HEK293 (cell line): Measurements from ENCODE around the gene C16orf92.

Source experiments
- CTCF ChIA-PET: fragments of 350-600 bp; formaldehyde crosslinking; extraction: SDS; loops from one replicate; lab custom pipeline; 2021; ENCODE audit warnings: antibody characterized with exemption; lab: Yijun Ruan, JAX
- POLR2A ChIA-PET: fragments of 300-600 bp; formaldehyde crosslinking; extraction: SDS; loops from one replicate; lab custom pipeline; 2020; ENCODE audit warnings: antibody characterized with exemption, inconsistent platforms; lab: Yijun Ruan, JAX
- H3K27ac ChIP-seq: fragments of 200-500 bp; sonication (Bioruptor generic); 2 replicates; pipeline ENCODE4 v1.5.1; 2014; ENCODE audit warnings: low read depth, low read length, control low read depth, inconsistent platforms; ENCODE audit errors: extremely low read depth
- H3K36me3 ChIP-seq, 2 experiments: fragments of 200-500 bp in 1 of 2; sonication (Bioruptor generic) in 1 of 2; 1 replicate in 1 of 2; 2 replicates in 1 of 2; pipeline ENCODE4 v1.5.1; 2014 to 2017; ENCODE audit warnings: inconsistent platforms in 2 of 2, low read length in 2 of 2; ENCODE audit not compliant: control insufficient read depth in 2 of 2, insufficient read depth in 1 of 2
- H3K4me1 ChIP-seq: fragments of 200-500 bp; sonication (Bioruptor generic); 2 replicates; pipeline ENCODE4 v1.5.1; 2014; ENCODE audit warnings: mild to moderate bottlenecking, low read length, inconsistent platforms; ENCODE audit not compliant: control insufficient read depth, insufficient read depth
- H3K4me3 ChIP-seq: 2 replicates; pipeline ENCODE4 v1.5.1; 2011; ENCODE audit warnings: low read depth, mild to moderate bottlenecking, control low read depth, low read length, moderate library complexity
- H3K9me3 ChIP-seq: fragments of 200-500 bp; sonication (Bioruptor generic); 2 replicates; pipeline ENCODE4 v1.5.1; 2014; ENCODE audit warnings: low read depth, low read length, inconsistent platforms; ENCODE audit not compliant: control insufficient read depth, insufficient read depth
- EGR2 ChIP-seq: fragments of 450-650 bp; formaldehyde crosslinking; IDR thresholded peaks from 2 replicates; pipeline ENCODE4 v1.5.1; 2016; ENCODE audit warnings: low read depth, missing biosample characterization, missing genetic modification characterization
- KLF1 ChIP-seq: fragments of 450-650 bp; formaldehyde crosslinking; IDR thresholded peaks from 2 replicates; pipeline ENCODE4 v1.5.1; 2016; ENCODE audit warnings: missing biosample characterization, missing genetic modification characterization
- KLF7 ChIP-seq: fragments of 450-650 bp; formaldehyde crosslinking; IDR thresholded peaks from 2 replicates; pipeline ENCODE4 v1.5.1; 2016; ENCODE audit warnings: missing biosample characterization, missing genetic modification characterization, borderline replicate concordance
- OSR2 ChIP-seq: fragments of 450-650 bp; formaldehyde crosslinking; IDR thresholded peaks from 2 replicates; pipeline ENCODE4 v1.5.1; 2016; ENCODE audit warnings: missing biosample characterization, missing genetic modification characterization
- WT1 ChIP-seq: fragments of 450-650 bp; formaldehyde crosslinking; IDR thresholded peaks from 2 replicates; pipeline ENCODE4 v1.5.1; 2016; ENCODE audit warnings: missing biosample characterization, missing genetic modification characterization
- ZNF132 ChIP-seq: fragments of 450-650 bp; formaldehyde crosslinking; IDR thresholded peaks from 2 replicates; pipeline ENCODE4 v1.5.1; 2017; ENCODE audit warnings: missing biosample characterization, missing genetic modification characterization, borderline replicate concordance
- ZNF214 ChIP-seq: fragments of 450-650 bp; formaldehyde crosslinking; IDR thresholded peaks from 2 replicates; pipeline ENCODE4 v1.5.1; 2017; ENCODE audit warnings: missing biosample characterization, mild to moderate bottlenecking, missing genetic modification characterization, borderline replicate concordance
- ZNF366 ChIP-seq: fragments of 450-650 bp; formaldehyde crosslinking; conservative IDR thresholded peaks from 2 replicates; pipeline ENCODE4 v1.5.1; 2016; ENCODE audit warnings: missing biosample characterization, missing genetic modification characterization
- ZNF558 ChIP-seq: fragments of 450-650 bp; formaldehyde crosslinking; IDR thresholded peaks from 2 replicates; pipeline ENCODE4 v1.5.1; 2016; ENCODE audit warnings: missing biosample characterization, missing genetic modification characterization
- ZNF560 ChIP-seq: fragments of 450-650 bp; formaldehyde crosslinking; IDR thresholded peaks from 2 replicates; pipeline ENCODE4 v1.5.1; 2017; ENCODE audit warnings: missing biosample characterization, missing genetic modification characterization, borderline replicate concordance
- ZNF610 ChIP-seq: fragments of 450-650 bp; formaldehyde crosslinking; IDR thresholded peaks from 2 replicates; pipeline ENCODE4 v1.5.1; 2016; ENCODE audit warnings: missing biosample characterization, missing genetic modification characterization, borderline replicate concordance
- TF ChIP-seq, protein P1 (sequence below): fragments of 450-650 bp; formaldehyde crosslinking; IDR thresholded peaks from 2 replicates; pipeline ENCODE4 v1.5.1; 2016; ENCODE audit warnings: missing biosample characterization, missing genetic modification characterization
- TF ChIP-seq, protein P2 (sequence below): fragments of 450-650 bp; formaldehyde crosslinking; IDR thresholded peaks from 2 replicates; pipeline ENCODE4 v1.5.1; 2016; ENCODE audit warnings: missing biosample characterization, missing genetic modification characterization
- TF ChIP-seq, protein P3 (sequence below): fragments of 450-650 bp; formaldehyde crosslinking; IDR thresholded peaks from 2 replicates; pipeline ENCODE4 v1.5.1; 2016; ENCODE audit warnings: missing biosample characterization, missing genetic modification characterization
- TF ChIP-seq, protein P4 (sequence below): fragments of 450-650 bp; formaldehyde crosslinking; IDR thresholded peaks from 2 replicates; pipeline ENCODE4 v1.5.1; 2016; ENCODE audit warnings: missing biosample characterization, missing genetic modification characterization

C16orf92 gene

DNA sequence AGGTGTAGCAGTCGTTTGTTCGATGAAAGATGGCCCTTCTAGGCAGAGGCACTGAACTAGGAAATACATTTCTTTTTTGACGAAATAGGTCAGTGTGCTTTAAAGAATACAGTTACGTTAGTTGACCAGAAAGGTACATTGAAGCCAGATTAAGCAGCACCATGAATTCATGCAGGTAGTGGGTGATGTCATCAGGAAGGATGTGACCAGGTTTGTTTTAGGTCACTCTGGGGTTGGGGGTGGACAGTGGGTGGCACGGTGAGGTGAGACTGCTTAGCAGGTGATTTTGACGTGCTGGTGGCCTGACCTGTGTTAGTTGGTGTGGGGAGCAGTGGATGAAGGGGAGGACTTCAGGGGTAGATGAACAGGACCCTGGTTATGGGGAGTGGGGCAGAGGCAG lies 23.4 kb upstream of the C16orf92 start (continued):
- TF ChIP-seq, protein P1, sequence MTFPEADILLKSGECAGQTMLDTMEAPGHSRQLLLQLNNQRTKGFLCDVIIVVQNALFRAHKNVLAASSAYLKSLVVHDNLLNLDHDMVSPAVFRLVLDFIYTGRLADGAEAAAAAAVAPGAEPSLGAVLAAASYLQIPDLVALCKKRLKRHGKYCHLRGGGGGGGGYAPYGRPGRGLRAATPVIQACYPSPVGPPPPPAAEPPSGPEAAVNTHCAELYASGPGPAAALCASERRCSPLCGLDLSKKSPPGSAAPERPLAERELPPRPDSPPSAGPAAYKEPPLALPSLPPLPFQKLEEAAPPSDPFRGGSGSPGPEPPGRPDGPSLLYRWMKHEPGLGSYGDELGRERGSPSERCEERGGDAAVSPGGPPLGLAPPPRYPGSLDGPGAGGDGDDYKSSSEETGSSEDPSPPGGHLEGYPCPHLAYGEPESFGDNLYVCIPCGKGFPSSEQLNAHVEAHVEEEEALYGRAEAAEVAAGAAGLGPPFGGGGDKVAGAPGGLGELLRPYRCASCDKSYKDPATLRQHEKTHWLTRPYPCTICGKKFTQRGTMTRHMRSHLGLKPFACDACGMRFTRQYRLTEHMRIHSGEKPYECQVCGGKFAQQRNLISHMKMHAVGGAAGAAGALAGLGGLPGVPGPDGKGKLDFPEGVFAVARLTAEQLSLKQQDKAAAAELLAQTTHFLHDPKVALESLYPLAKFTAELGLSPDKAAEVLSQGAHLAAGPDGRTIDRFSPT (tag by site-specific recombination), result no peak
- TF ChIP-seq OSR2 (tag by site-specific recombination), result no peak

DNA sequence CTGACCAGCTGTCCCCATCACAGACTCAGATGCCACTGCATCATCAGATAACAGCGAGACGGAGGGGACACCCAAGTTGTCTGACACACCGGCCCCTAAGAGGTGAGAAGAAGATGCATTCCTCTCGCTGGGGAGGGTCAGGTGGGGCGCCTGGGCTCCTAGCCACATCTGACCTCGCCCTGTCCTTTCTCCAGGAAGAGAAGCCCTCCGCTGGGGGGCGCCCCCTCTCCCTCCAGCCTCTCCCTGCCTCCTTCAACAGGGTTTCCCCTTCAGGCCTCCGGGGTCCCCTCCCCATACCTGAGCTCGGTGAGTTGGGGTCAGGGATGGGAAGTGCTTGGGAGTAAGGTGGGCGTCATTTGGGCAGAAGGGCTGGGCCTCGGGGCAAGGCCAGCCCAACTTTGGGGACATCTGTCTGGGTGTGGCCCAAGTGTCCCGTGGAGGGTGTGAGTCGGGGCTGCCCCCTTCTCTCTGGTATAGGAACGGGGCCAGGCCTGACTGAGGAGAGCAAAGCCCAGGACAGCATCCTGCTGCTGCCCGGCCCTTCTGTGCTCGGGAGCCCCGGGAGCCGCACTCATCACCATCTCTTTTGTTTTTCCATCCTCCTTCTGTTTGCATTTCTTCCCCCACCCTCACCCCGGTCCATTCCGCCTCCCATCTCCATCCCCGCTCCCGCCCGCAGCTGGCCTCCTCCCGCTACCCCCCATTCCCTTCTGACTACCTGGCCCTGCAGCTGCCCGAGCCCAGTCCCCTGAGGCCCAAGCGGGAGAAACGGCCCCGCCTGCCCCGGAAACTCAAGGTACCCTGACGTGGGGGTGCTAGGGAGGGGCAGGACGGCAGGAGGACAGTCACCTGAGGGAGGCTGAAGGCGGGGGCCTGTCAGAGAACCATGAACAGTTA lies 22.0 kb upstream of the C16orf92 start:
- ChIA-PET POLR2A (interaction anchor here (1.6 kb wide), 1 partner anchor 10 kb away, joined by 3 read pairs; no protein-coding TSS in a partner anchor), CTCF (interaction anchor here (0.6 kb wide), 2 partner anchors 85 to 1677 kb away, joined by 3 read pairs; no protein-coding TSS in a partner anchor)
- Histone ChIP-seq H3K36me3 (peaks cover 8 to 85% of the 10 kb centered on the region in 2 experiments; a peak in 2 of 3 replicates), H3K4me1 (no peaks in the 10 kb centered on the region), H3K27ac (no peak overlapping the region), H3K9me3 (no peaks in the 10 kb centered on the region), H3K4me3 (no peak overlapping the region)
- TF ChIP-seq, protein P2, sequence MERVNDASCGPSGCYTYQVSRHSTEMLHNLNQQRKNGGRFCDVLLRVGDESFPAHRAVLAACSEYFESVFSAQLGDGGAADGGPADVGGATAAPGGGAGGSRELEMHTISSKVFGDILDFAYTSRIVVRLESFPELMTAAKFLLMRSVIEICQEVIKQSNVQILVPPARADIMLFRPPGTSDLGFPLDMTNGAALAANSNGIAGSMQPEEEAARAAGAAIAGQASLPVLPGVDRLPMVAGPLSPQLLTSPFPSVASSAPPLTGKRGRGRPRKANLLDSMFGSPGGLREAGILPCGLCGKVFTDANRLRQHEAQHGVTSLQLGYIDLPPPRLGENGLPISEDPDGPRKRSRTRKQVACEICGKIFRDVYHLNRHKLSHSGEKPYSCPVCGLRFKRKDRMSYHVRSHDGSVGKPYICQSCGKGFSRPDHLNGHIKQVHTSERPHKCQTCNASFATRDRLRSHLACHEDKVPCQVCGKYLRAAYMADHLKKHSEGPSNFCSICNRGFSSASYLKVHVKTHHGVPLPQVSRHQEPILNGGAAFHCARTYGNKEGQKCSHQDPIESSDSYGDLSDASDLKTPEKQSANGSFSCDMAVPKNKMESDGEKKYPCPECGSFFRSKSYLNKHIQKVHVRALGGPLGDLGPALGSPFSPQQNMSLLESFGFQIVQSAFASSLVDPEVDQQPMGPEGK, result 0 out of 2 replicates have a peak, but pooled peaks have one; percentile 8
- TF ChIP-seq EGR2 (tag by site-specific recombination), result peak; percentile 48
- peak; percentile 59 for TF ChIP-seq KLF1 (tag by site-specific recombination)
- TF ChIP-seq ZNF214 (tag by site-specific recombination), result no peak

DNA sequence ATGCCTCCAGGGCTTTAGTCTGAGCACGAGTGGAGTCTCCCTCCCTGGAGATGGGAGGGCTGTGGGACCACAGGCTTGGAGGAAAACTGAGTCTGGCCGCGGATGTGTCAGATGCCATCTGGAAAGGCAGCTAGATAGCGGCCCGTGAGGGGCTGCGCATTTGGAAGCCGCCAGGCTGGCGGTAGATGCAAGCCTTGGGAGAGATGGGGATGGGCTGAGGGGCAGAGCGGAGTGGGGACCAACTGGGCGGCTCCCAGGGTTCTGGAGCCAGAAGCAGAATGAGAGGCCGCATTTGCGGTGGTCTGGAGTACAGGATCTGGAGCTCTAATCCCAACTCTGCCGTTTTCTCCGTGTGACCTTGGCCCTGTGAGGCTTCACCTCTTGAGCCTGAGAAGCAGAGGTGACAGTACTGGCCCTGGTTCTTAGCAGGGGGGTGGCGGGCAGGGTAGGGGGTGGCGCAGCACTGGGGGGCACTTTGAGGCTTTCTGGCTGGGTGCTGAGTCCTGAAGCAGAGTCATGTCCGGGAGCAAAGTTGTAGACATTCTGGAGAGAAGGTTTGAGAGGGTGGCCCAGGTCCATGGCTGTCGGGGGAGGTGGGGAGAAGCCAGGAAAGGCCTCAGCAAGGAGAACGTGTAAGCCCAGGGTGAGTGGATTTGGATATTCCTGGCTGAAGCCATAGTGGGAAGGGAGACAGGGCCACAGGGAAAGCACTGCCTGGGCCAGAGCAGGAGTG lies 20.2 kb upstream of the C16orf92 start:
- Histone ChIP-seq H3K9me3 (no peaks in the 10 kb centered on the region), H3K4me1 (no peaks in the 10 kb centered on the region), H3K27ac (no peak overlapping the region), H3K36me3 (peaks cover 5 to 82% of the 10 kb centered on the region in 2 experiments; a peak in 2 of 3 replicates), H3K4me3 (no peak overlapping the region)
- POLR2A ChIA-PET, result interaction anchor here (0.6 to 1.6 kb wide), 4 partner anchors 11 to 104 kb away, joined by 3 to 5 read pairs (median 3); partner anchors contain the start of gene SEZ6L2
- CTCF ChIA-PET, result interaction anchor here (0.6 kb wide), 2 partner anchors 183 to 715 kb away, joined by 3 read pairs; no protein-coding TSS in a partner anchor
- TF ChIP-seq, protein P3, sequence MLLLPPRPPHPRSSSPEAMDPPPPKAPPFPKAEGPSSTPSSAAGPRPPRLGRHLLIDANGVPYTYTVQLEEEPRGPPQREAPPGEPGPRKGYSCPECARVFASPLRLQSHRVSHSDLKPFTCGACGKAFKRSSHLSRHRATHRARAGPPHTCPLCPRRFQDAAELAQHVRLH (tag by site-specific recombination), result no peak
- TF ChIP-seq KLF7 (tag by site-specific recombination) (no peak), ZNF558 (tag by site-specific recombination) (no peak), ZNF132 (tag by site-specific recombination) (no peak), ZNF610 (tag by site-specific recombination) (no peak), ZNF560 (tag by site-specific recombination) (no peak), ZNF366 (no peak), WT1 (tag by site-specific recombination) (no peak)
- TF ChIP-seq, protein P4, sequence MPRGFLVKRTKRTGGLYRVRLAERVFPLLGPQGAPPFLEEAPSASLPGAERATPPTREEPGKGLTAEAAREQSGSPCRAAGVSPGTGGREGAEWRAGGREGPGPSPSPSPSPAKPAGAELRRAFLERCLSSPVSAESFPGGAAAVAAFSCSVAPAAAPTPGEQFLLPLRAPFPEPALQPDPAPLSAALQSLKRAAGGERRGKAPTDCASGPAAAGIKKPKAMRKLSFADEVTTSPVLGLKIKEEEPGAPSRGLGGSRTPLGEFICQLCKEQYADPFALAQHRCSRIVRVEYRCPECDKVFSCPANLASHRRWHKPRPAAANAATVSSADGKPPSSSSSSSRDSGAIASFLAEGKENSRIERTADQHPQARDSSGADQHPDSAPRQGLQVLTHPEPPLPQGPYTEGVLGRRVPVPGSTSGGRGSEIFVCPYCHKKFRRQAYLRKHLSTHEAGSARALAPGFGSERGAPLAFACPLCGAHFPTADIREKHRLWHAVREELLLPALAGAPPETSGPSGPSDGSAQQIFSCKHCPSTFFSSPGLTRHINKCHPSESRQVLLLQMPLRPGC (tag by site-specific recombination), result no peak
